ENCODE data around the gene ENPP6.
"Not testable (repeated sequence)": the region's sequence is repeated elsewhere in the genome, so short reads cannot be mapped to it uniquely, and the experiment has no call there.

Gene ENPP6

GRCh38 chr4:184080674-184081073, 137.0 kb downstream of the ENPP6 start:
- ATAC-seq (replicated peaks) (no peak), DNase-seq (no peak)
- Mint-ChIP-seq H3K4me3 (no peak overlapping the region), H3K27ac (no peak overlapping the region), H3K4me1 (no peaks in the 10 kb centered on the region), H3K36me3 (no peaks in the 10 kb centered on the region), H3K27me3 (peaks cover 16 to 48% of the 10 kb centered on the region in 2 donors), H3K9me3 (peaks cover 4 to 5% of the 10 kb centered on the region in 2 donors)

GRCh38 chr4:184074677-184075388, 142.8 kb downstream of the ENPP6 start:
- Mint-ChIP-seq H3K27me3 (peaks cover 4 to 26% of the 10 kb centered on the region in 2 donors), H3K27ac (no peak overlapping the region), H3K9me3 (peaks cover 12 to 13% of the 10 kb centered on the region in 2 donors), H3K4me3 (no peak overlapping the region), H3K4me1 (no peaks in the 10 kb centered on the region), H3K36me3 (no peaks in the 10 kb centered on the region)
- ATAC-seq (replicated peaks) (no peak), DNase-seq (no peak)

- H3K27me3 Mint-ChIP-seq, result peaks cover 0 to 4% of the 10 kb centered on the region in 2 donors
- no peak overlapping the region for H3K27ac Mint-ChIP-seq
- DNase-seq (no peak), ATAC-seq (replicated peaks) (no peak)
- no peaks in the 10 kb centered on the region for H3K36me3 Mint-ChIP-seq
- no peaks in the 10 kb centered on the region for H3K4me1 Mint-ChIP-seq
- H3K4me3 Mint-ChIP-seq, result no peak overlapping the region
- H3K9me3 Mint-ChIP-seq, result peaks cover 5 to 8% of the 10 kb centered on the region in 2 donors
Measured at GRCh38 chr4:184067931-184068554, 149.6 kb downstream of the ENPP6 start.

DNA sequence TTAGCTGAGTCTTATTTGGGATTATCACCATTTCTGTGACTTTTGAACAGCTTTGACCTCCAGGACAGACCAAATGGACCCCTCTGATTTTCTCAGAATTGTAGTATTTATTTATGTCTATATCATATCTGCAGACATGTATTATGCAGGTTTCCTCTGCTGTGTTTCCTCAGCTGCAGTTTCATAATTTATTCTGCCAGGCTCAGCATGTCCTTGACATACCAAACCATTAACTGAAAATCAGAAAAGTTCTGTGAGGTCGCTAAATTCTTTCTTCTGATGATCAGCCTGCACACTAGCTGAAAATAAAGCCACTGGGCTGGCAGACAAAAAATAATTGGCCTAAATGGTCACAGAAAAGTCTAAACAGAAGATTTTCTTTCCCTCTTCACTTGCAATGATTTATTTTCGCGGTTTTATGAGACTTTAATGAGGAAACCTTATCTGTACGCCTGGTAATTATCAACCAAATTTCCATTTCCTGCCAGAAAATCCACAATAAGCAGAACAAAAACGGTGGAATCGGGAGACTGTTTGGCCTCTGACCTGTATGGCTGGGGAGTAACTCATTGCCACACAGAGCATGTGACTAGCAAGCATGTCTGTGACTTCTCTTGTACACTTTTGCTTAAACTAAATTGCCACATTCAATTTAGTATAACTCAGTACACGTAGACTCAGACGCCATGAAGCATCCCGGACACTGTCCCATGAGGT, 150.9 kb downstream of the ENPP6 start:
- no peak for ATAC-seq (replicated peaks)
- DNase-seq, result no peak
- no peak overlapping the region for H3K4me3 Mint-ChIP-seq
- no peaks in the 10 kb centered on the region for H3K36me3 Mint-ChIP-seq
- H3K9me3 Mint-ChIP-seq, result peaks cover 3% of the 10 kb centered on the region in 2 donors
- H3K27ac Mint-ChIP-seq, result no peak overlapping the region
- H3K27me3 Mint-ChIP-seq, result peaks cover 0 to 4% of the 10 kb centered on the region in 2 donors
- H3K4me1 Mint-ChIP-seq, result no peaks in the 10 kb centered on the region

GRCh38 chr4:184064877-184065276, 152.8 kb downstream of the ENPP6 start:
- H3K4me3 Mint-ChIP-seq, result no peak overlapping the region

DNA sequence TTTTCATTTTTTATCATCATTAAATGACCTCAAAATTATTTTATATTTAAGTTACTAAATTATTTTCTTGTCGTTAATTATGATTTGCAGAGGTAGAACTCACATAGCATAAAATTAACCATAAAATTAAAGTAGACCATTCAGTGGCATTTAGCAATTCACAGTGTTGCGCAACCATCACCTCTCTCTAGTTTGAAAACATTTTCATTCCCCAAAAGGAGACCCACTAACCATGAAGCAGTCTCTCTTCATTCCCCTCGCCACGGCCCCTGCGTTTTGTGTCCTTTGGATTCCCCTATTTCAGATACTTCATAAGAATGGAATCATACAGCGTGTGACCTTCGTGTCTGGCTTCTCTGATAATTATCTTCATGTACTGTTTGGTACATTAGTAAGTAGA, 154.9 kb downstream of the ENPP6 start:
- peaks cover 0 to 4% of the 10 kb centered on the region in 2 donors for H3K27me3 Mint-ChIP-seq
- no peak overlapping the region for H3K27ac Mint-ChIP-seq
- DNase-seq (no peak), ATAC-seq (replicated peaks) (no peak)
- H3K36me3 Mint-ChIP-seq, result no peaks in the 10 kb centered on the region
- no peak overlapping the region for H3K4me3 Mint-ChIP-seq
- H3K4me1 Mint-ChIP-seq, result no peaks in the 10 kb centered on the region
- H3K9me3 Mint-ChIP-seq, result no peaks in the 10 kb centered on the region

More at GRCh38 chr4:184064877-184065276, 152.8 kb downstream of the ENPP6 start:
- H3K36me3 Mint-ChIP-seq, result no peaks in the 10 kb centered on the region
- H3K27me3 Mint-ChIP-seq, result peaks cover 0 to 4% of the 10 kb centered on the region in 2 donors
- ATAC-seq (replicated peaks) (no peak), DNase-seq (no peak)
- H3K9me3 Mint-ChIP-seq, result no peaks in the 10 kb centered on the region
- H3K4me1 Mint-ChIP-seq, result no peaks in the 10 kb centered on the region
- no peak overlapping the region for H3K27ac Mint-ChIP-seq

DNA sequence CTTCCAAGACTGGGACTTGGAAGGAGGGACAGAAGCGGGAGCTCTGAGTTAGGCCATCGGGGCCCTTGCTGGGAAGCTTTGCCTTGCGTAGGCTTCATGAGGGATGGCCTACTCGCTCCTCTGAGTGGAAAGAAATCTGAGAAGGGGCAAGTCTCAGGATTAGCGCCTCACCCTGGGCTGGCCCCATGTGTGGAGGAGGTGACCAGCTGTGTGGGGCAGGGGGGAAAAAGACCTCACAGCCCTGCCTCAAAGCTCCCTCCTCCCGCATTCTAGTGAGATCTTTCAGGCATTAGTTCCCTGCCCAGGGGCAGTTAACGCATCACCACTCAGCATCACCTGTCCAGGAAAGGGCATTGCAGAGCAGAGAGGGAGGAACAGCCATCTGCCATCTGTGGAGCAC, 156.1 kb downstream of the ENPP6 start:
- Mint-ChIP-seq H3K4me3 (no peak overlapping the region), H3K36me3 (no peaks in the 10 kb centered on the region), H3K9me3 (no peaks in the 10 kb centered on the region), H3K27ac (no peak overlapping the region), H3K4me1 (no peaks in the 10 kb centered on the region), H3K27me3 (peaks cover 0 to 4% of the 10 kb centered on the region in 2 donors)
- DNase-seq (no peak), ATAC-seq (replicated peaks) (no peak)

GRCh38 chr4:184059099-184059498, 158.6 kb downstream of the ENPP6 start:
- no peaks in the 10 kb centered on the region for H3K4me1 Mint-ChIP-seq
- peaks cover 0 to 6% of the 10 kb centered on the region in 2 donors for H3K27me3 Mint-ChIP-seq
- H3K36me3 Mint-ChIP-seq, result no peaks in the 10 kb centered on the region
- no peak overlapping the region for H3K27ac Mint-ChIP-seq
- no peak overlapping the region for H3K4me3 Mint-ChIP-seq
- ATAC-seq (replicated peaks) (no peak), DNase-seq (no peak)
- no peaks in the 10 kb centered on the region for H3K9me3 Mint-ChIP-seq

DNA sequence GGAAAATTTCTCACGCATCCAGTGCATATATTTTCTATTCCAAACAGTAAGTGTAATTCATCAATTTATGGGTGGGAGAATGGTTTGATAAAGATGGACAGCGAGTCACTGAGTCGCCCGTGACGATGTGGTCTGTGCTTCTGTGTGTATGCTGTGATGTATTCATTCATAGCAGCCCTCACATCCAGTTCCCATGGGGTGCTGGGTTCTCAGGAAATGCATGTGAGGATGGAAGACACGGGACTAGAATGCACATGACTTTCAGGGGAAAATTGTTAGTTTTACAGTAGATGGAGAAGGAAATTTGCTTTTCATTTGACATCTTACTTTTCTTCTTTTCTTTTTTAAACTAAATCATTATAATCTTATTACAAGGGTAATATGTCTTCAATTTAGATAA, 159.6 kb downstream of the ENPP6 start:
- H3K4me3 Mint-ChIP-seq, result no peak overlapping the region
- H3K4me1 Mint-ChIP-seq, result no peaks in the 10 kb centered on the region
- H3K36me3 Mint-ChIP-seq, result no peaks in the 10 kb centered on the region
- no peak for ATAC-seq (replicated peaks)
- no peak overlapping the region for H3K27ac Mint-ChIP-seq
- no peaks in the 10 kb centered on the region for H3K9me3 Mint-ChIP-seq
- peaks cover 1 to 6% of the 10 kb centered on the region in 2 donors for H3K27me3 Mint-ChIP-seq
- DNase-seq, result no peak

GRCh38 chr4:184056877-184057276, 160.8 kb downstream of the ENPP6 start:
- Mint-ChIP-seq H3K4me1 (no peaks in the 10 kb centered on the region), H3K27me3 (peaks cover 5 to 6% of the 10 kb centered on the region in 2 donors), H3K4me3 (no peak overlapping the region), H3K27ac (no peak overlapping the region), H3K36me3 (no peaks in the 10 kb centered on the region), H3K9me3 (peaks cover 0 to under 1% of the 10 kb centered on the region in 2 donors)
- ATAC-seq (replicated peaks) (no peak), DNase-seq (no peak)

GRCh38 chr4:184053434-184053833, 164.2 kb downstream of the ENPP6 start:
- Mint-ChIP-seq H3K27me3 (peaks cover 8 to 12% of the 10 kb centered on the region in 2 donors), H3K36me3 (peaks cover 0 to 5% of the 10 kb centered on the region in 2 donors), H3K4me1 (no peaks in the 10 kb centered on the region), H3K27ac (no peak overlapping the region), H3K4me3 (no peak overlapping the region), H3K9me3 (peaks cover 9 to 11% of the 10 kb centered on the region in 2 donors)
- DNase-seq (no peak), ATAC-seq (replicated peaks) (no peak)

DNA sequence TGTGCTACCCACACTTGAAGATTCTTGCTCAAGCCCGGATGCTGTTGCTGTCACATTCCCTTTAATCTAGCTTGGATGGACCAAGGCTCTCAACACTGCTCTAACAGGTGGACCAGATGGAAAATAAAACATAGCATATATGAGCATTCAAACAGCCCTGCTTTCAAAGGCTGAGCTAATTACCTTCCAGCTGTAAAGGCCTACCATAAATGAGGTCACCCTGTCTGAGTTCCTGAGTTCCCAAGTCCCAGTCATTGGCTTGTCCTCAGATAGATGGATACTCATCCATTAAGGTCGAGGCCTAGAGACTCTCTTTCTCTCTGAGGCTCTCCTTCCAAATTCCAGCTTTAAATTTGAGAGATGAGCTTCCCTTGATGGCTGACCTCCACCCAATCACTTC, 165.1 kb downstream of the ENPP6 start:
- no peak for ATAC-seq (replicated peaks)
- no peak for DNase-seq
- H3K27ac Mint-ChIP-seq, result no peak overlapping the region
- H3K4me1 Mint-ChIP-seq, result no peaks in the 10 kb centered on the region
- H3K4me3 Mint-ChIP-seq, result no peak overlapping the region
- H3K27me3 Mint-ChIP-seq, result peaks cover 8 to 17% of the 10 kb centered on the region in 2 donors
- H3K36me3 Mint-ChIP-seq, result peaks cover 0 to 5% of the 10 kb centered on the region in 2 donors
- H3K9me3 Mint-ChIP-seq, result peaks cover 11 to 16% of the 10 kb centered on the region in 2 donors

- H3K27ac Mint-ChIP-seq; H3K36me3 Mint-ChIP-seq; H3K4me1 Mint-ChIP-seq; H3K4me3 Mint-ChIP-seq; ATAC-seq (replicated peaks); DNase-seq: not testable (repeated sequence)
- Mint-ChIP-seq H3K9me3 (peaks cover 19 to 25% of the 10 kb centered on the region in 2 donors), H3K27me3 (peaks cover 8 to 31% of the 10 kb centered on the region in 2 donors)
Measured at GRCh38 chr4:184051262-184051661, 166.4 kb downstream of the ENPP6 start.

DNA sequence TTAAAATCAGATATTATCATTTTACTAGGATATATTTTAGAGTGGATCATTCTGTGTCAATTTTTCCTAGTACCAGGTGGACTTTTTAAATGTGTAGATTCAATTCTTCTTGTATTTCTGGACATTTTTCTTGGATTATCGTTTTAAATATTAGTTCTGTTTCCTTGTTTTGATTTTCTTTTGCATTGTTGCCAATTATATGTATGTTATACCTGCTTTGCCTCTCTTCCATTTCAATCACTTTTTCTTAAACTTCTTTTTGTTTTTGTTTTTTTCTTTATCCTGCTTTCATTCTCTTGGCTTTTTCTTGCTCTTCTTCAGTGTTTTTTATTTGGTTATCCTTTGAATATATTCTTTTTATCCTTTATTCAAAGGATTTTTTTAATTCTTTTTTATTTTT, 171.5 kb downstream of the ENPP6 start:
- no peak for DNase-seq
- Mint-ChIP-seq H3K27me3 (peaks cover 21 to 28% of the 10 kb centered on the region in 2 donors), H3K9me3 (peaks cover 19 to 21% of the 10 kb centered on the region in 2 donors), H3K4me1 (no peaks in the 10 kb centered on the region), H3K36me3 (peaks cover 0 to 5% of the 10 kb centered on the region in 2 donors), H3K4me3 (no peak overlapping the region), H3K27ac (no peak overlapping the region)
- ATAC-seq (replicated peaks), result no peak

Measured in stimulated activated naive B cell treated with anti-CD40 and anti-IgM and Interleukin-4, amounts not matched to agents 10 μg/mL and 1 μg/mL and 100 μg/mL, for 72 hours (primary cell).